Measurements from ENCODE around the gene NBL1. TPM values are rescaled to one million over a fixed set of nuclear protein-coding genes. Genes with fewer than 3 reads are reported as not detected.

NBL1 gene
- total RNA-seq, 3 donors from 2014 or later: 320 to 457 (median 426) TPM

DNA sequence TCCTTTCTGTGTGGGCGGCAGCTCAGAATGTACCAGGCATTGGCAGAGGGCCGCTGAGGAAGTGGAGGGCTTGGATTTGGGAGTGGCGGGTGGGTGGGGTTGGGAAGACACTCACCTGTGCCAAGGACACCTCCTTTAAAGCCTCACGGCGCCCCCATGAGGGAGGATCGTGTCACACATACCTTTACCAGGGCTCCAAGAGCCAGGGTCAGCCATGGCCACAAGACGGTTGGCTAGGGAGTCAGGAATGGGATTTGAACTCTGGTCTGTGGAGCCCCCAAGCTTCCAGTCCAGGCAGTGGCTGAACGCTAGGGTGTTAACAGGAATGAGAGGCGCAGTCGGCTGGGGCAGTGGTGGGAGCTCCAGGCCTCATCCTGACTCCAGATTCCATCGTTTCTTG, 4.6 kb downstream of the NBL1 start:
- Histone ChIP-seq H3K4me3 (no peak overlapping the region), H3K4me1 (ENCODE audit: low read depth) (peaks cover 40% of the 10 kb centered on the region), H3K36me3 (ENCODE audit: low read depth) (no peaks in the 10 kb centered on the region), H3K9me3 (no peaks in the 10 kb centered on the region)
- DNase-seq (peak; percentile 76 to 91 (median 91)), ATAC-seq (peak; percentile 31)
- intact Hi-C loops (cut with DNase I, micrococcal nuclease): loop anchor here in 1 of 2 donors (10.0 kb wide), 1 partner anchor 54 kb away; a partner anchor contains a TSS
- TF ChIP-seq CTCF (IDR thresholded peaks at IDR 0.05): peak; percentile 22

- H3K36me3 ChIP-seq (ENCODE audit: low read depth): no peaks in the 10 kb centered on the region
- no peak overlapping the region for H3K4me3 ChIP-seq
- no peaks in the 10 kb centered on the region for H3K9me3 ChIP-seq
- no peak for TF ChIP-seq CTCF (IDR thresholded peaks at IDR 0.05)
- peaks cover 45% of the 10 kb centered on the region for H3K4me1 ChIP-seq (ENCODE audit: low read depth)
- intact Hi-C loops (cut with DNase I, micrococcal nuclease): loop anchor here in 1 of 2 donors (10.0 kb wide), 1 partner anchor 306 kb away; no protein-coding TSS in a partner anchor
- ATAC-seq: no peak
- DNase-seq: no peak
These were observed 6.5 kb downstream of the NBL1 start for GRCh38 chr1:19650416-19651140.

DNA sequence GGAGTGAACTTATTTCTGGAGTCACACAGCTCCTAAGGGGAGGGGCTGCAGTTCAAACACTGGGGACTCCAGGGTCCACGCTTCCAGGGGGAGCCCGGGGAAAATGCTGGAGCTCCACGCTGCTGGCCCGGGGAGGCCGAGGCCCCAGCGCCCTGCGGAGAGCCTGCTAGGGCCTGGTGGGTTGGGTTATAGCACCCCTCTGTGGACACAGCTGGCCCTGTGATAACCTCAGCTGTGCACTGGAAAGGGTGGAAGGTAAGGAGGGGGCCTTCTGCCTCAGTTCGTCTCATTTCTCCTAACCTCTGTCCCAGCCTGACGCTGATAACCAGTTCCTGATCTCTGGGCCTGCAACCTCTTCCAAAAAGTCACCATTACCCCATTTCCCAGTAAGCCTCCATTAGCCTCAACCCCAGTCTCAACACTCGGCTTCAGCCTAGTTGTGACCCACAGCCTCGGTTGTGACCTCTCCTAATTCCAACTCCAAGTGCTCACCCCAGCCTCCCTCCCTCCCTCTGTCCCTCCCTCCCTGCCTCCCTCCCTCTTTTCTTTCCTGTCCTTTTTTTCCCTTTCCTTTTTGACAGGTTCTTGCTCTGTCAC, 7.1 kb downstream of the NBL1 start:
- intact Hi-C loops (cut with DNase I, micrococcal nuclease): loop anchor here in 1 of 2 donors (10.0 kb wide), 1 partner anchor 306 kb away; no protein-coding TSS in a partner anchor
- no peak for TF ChIP-seq CTCF (IDR thresholded peaks at IDR 0.05)
- Histone ChIP-seq H3K4me1 (ENCODE audit: low read depth) (peaks cover 45% of the 10 kb centered on the region), H3K4me3 (no peak overlapping the region), H3K36me3 (ENCODE audit: low read depth) (no peaks in the 10 kb centered on the region), H3K9me3 (no peaks in the 10 kb centered on the region)
- ATAC-seq (peak; percentile 38), DNase-seq (peak in 1 of 3 donors; percentile 61)

DNA sequence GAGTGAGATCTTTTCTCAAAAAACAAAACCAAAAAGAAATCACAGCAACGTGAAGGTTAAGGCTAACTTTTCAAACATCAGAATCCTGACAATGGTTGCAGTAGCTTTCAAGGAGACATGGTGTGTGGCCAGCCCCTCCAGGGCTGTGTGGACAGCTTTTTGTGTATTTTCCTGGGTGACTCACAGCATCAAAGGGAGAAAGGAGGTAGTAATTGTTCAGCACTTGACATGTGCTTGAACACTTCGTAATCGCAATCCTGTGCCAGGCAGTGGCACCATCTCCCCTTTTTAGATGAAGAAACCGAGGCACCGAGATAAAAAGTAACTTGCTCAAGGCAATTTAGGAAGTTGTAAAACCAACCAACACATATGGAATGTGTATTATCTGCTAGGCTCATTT, 10.3 kb downstream of the NBL1 start:
- TF ChIP-seq CTCF (IDR thresholded peaks at IDR 0.05): no peak
- no peaks in the 10 kb centered on the region for H3K9me3 ChIP-seq
- no peaks in the 10 kb centered on the region for H3K36me3 ChIP-seq (ENCODE audit: low read depth)
- DNase-seq: no peak
- H3K4me1 ChIP-seq (ENCODE audit: low read depth): peaks cover 21% of the 10 kb centered on the region
- no peak for ATAC-seq
- intact Hi-C loops (cut with DNase I, micrococcal nuclease): loop anchor here in 1 of 2 donors (10.0 kb wide), 1 partner anchor 310 kb away; no protein-coding TSS in a partner anchor
- no peak overlapping the region for H3K4me3 ChIP-seq

GRCh38 chr1:19654886-19655717, 11.0 kb downstream of the NBL1 start:
- no peak for ATAC-seq
- H3K9me3 ChIP-seq: no peaks in the 10 kb centered on the region
- no peak overlapping the region for H3K4me3 ChIP-seq
- DNase-seq: peak in 1 of 3 donors; percentile 44
- peaks cover 18% of the 10 kb centered on the region for H3K4me1 ChIP-seq (ENCODE audit: low read depth)
- H3K36me3 ChIP-seq (ENCODE audit: low read depth): no peaks in the 10 kb centered on the region
- no peak for TF ChIP-seq CTCF (IDR thresholded peaks at IDR 0.05)
- intact Hi-C loops (cut with DNase I, micrococcal nuclease): loop anchor here in 1 of 2 donors (10.0 kb wide), 1 partner anchor 310 kb away; no protein-coding TSS in a partner anchor
